Osteocyte (in vitro differentiated cells): ENCODE data around the gene YTHDF2. TPM values are rescaled to one million over a fixed set of nuclear protein-coding genes. Genes with fewer than 3 reads are reported as not detected.

Experiments
- DNase-seq: peaks from one replicate; pipeline ENCODE4 v3.0.0; 2021; ENCODE audit warnings: mixed read lengths; ENCODE audit not compliant: unreplicated experiment; ENCODE audit errors: extremely low spot score
- H3K27ac Mint-ChIP-seq: one replicate; pipeline ENCODE4 v1.8.0; 2021; ENCODE audit warnings: mild to moderate bottlenecking, mixed read lengths; ENCODE audit not compliant: unreplicated experiment
- H3K27me3 Mint-ChIP-seq: one replicate; pipeline ENCODE4 v1.8.0; 2021; ENCODE audit warnings: mixed read lengths; ENCODE audit not compliant: unreplicated experiment
- H3K36me3 Mint-ChIP-seq: one replicate; pipeline ENCODE4 v1.8.0; 2021; ENCODE audit warnings: mixed read lengths; ENCODE audit not compliant: unreplicated experiment
- H3K4me1 Mint-ChIP-seq: one replicate; pipeline ENCODE4 v1.8.0; 2021; ENCODE audit warnings: mixed read lengths; ENCODE audit not compliant: unreplicated experiment
- H3K4me3 Mint-ChIP-seq: one replicate; pipeline ENCODE4 v1.8.0; 2021; ENCODE audit warnings: mild to moderate bottlenecking, moderate library complexity, mixed read lengths; ENCODE audit not compliant: unreplicated experiment
- H3K9me3 Mint-ChIP-seq: one replicate; pipeline ENCODE4 v1.8.0; 2021; ENCODE audit warnings: mixed read lengths; ENCODE audit not compliant: unreplicated experiment
- CTCF ChIP-seq: fragments of 200-600 bp; sonication (generic); IDR thresholded peaks from 2 replicates; pipeline ENCODE4 v1.5.0; 2021; ENCODE audit warnings: antibody characterized with exemption, mild to moderate bottlenecking, moderate library complexity
- total RNA-seq: library from RNA; stranded (reverse); gene quantifications from 2 replicates; pipeline ENCODE4 v1.2.1, GENCODE V29; 2021

The YTHDF2 gene
- total RNA-seq, 1 donor from 2014 or later: 82.6 TPM

- Mint-ChIP-seq H3K27ac (no peak overlapping the region), H3K4me1 (peaks cover 21% of the 10 kb centered on the region), H3K27me3 (peaks cover 34% of the 10 kb centered on the region), H3K36me3 (no peaks in the 10 kb centered on the region), H3K9me3 (no peaks in the 10 kb centered on the region), H3K4me3 (no peak overlapping the region)
- no peak for TF ChIP-seq CTCF
- no peak for DNase-seq
Measured at GRCh38 chr1:28815533-28816185, 78.9 kb downstream of the YTHDF2 start.

GRCh38 chr1:28817133-28817532, 80.4 kb downstream of the YTHDF2 start:
- Mint-ChIP-seq H3K9me3 (no peaks in the 10 kb centered on the region), H3K27me3 (peaks cover 23% of the 10 kb centered on the region), H3K4me1 (peaks cover 19% of the 10 kb centered on the region), H3K36me3 (no peaks in the 10 kb centered on the region), H3K4me3 (no peak overlapping the region), H3K27ac (no peak overlapping the region)
- no peak for TF ChIP-seq CTCF
- no peak for DNase-seq

GRCh38 chr1:28819020-28819419, 82.3 kb downstream of the YTHDF2 start:
- no peaks in the 10 kb centered on the region for H3K9me3 Mint-ChIP-seq
- no peak for DNase-seq
- no peak overlapping the region for H3K4me3 Mint-ChIP-seq
- TF ChIP-seq CTCF: no peak
- peaks cover 8% of the 10 kb centered on the region for H3K27me3 Mint-ChIP-seq
- peaks cover 3% of the 10 kb centered on the region for H3K4me1 Mint-ChIP-seq
- H3K27ac Mint-ChIP-seq: no peak overlapping the region
- H3K36me3 Mint-ChIP-seq: no peaks in the 10 kb centered on the region

Other genes with a start within 250 kb of the YTHDF2 start
- 22.9 and 25.0 TPM in 2 replicates for gene RCC1, start 230.9 kb upstream of the YTHDF2 start, total RNA-seq
- 21.2 and 23.3 TPM in 2 replicates for gene TRNAU1AP, start 183.9 kb upstream of the YTHDF2 start, total RNA-seq
- 0.56 and 1.6 TPM in 2 replicates for gene RAB42, start 144.7 kb upstream of the YTHDF2 start, total RNA-seq
- 21.7 and 22.6 TPM in 2 replicates for gene TAF12, start 93.9 kb upstream of the YTHDF2 start, total RNA-seq
- not detected in 2 replicates for gene RNU11, start 88.3 kb upstream of the YTHDF2 start, total RNA-seq
- gene GMEB1, start 68.2 kb upstream of the YTHDF2 start, total RNA-seq: 17.1 and 17.9 TPM in 2 replicates
- 0.27 and 0.34 TPM in 2 replicates for gene OPRD1, start 75.2 kb downstream of the YTHDF2 start, total RNA-seq
- 9.7 and 12.7 TPM in 2 replicates for gene EPB41, start 177.6 kb downstream of the YTHDF2 start, total RNA-seq